ENCODE measurements around the gene CCDC30.
"Not testable (repeated sequence)": the region's sequence is repeated elsewhere in the genome, so short reads cannot be mapped to it uniquely, and the experiment has no call there.

The CCDC30 gene

GRCh38 chr1:42453386-42453785 lies 9.7 kb upstream of the CCDC30 start:
- no peak for DNase-seq

DNA sequence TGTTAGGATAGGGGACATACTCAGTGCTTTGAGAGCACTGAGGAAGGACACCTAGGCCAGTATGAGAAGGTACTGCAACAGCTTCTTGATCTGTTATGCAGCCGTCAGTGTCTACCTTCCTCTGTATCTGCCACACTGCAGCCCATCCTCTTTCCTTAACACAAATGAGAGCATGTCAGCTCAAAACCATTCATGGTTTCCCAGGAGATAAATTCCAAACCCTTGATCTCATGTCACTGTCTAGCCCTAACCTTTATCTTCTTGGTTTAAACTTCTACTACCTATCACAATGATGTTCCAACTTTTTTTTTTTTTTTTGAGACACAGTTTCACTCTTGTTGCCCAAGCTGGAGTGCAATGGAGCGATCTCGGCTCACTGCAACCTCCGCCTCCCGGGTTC lies 8.7 kb upstream of the CCDC30 start:
- no peak for DNase-seq

DNA sequence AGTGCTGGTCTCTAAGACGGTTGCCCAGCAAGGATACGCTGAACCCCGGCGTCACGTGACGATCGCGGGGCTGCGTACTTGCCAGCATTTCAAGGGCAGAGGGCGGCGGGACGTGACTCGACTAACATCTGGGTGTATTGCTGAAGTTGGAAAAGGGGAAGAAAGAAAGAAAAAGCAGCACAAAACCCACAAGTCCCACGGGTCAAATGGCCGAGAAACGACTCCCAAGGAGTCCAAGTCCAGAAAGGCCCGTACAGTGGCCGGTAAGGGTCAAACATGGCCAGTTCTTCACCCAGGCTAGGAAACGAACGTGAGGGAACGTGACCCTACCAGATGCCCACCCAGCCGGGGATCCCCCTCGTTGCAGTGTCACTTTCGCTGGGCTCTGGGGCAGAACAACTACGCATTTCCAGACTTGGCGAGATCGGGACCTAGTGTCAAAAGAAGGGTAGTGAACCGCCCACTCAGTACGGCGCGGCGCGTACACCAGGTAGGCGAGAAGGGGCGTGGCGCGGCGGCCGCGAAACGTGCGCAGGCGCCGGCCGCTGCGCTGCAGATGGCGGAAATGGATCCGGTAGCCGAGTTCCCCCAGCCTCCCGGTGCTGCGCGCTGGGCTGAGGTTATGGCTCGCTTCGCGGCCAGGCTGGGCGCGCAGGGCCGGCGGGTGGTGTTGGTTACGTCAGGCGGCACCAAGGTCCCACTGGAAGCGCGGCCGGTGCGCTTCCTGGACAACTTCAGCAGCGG lies 6.9 kb upstream of the CCDC30 start, which contains the start of the genes PPCS and ZMYND12:
TSS of gene PPCS (plus strand) at position 534 of the 744 bp plus-strand sequence. CDS start at position 557, 23 bp downstream.
TSS of gene ZMYND12 (minus strand) at position 13 of the 744 bp plus-strand sequence. CDS start 25 bp downstream, outside the sequence.
- peak; percentile 97 for DNase-seq

GRCh38 chr1:42456754-42457089 lies 6.4 kb upstream of the CCDC30 start:
- no peak for DNase-seq

DNA sequence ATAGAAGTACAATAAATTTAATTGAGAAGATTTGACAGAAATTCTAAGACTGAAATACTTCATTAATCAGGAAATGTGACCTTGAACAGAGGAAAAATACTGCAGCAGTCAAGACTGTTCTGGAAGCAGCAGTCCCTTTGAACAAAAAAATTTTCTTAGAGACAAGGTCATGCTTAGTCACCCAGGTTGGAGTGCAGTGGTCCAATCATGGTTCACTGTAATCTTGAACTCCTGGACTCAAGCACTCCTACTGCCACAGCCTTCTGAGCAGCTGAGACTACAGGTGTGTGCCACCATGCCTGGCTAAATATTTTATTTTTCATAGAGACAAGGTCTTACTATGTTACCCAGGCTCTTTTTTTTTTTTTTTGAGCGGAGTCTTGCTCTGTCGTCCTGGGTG lies 1.9 kb upstream of the CCDC30 start:
- no peak for DNase-seq

GRCh38 chr1:42463921-42464320 lies 835 bp downstream of the CCDC30 start:
- no peak for DNase-seq

GRCh38 chr1:42466030-42466429 lies 2.9 kb downstream of the CCDC30 start:
- DNase-seq = no peak

GRCh38 chr1:42469727-42470126 lies 6.6 kb downstream of the CCDC30 start:
- DNase-seq = no peak

DNA sequence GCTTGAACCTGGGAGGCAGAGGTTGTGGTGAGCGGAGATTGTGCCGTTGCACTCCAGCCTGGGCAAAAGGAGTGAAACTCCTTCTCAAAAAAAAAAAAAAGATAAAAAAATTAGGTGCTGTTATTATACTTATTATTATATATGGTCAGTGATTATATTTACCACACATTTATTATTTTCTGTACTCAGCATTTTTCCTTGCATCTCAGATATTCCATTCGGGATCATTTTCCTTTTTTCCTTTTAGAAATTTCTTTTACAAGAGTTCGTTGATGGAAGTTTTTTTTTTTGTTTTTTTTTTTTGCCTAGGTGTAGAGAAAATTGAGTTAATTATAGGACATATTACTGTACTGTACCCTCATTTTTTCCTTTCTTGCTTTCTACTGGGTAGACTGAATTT lies 13.5 kb downstream of the CCDC30 start:
- no peak for DNase-seq

DNA sequence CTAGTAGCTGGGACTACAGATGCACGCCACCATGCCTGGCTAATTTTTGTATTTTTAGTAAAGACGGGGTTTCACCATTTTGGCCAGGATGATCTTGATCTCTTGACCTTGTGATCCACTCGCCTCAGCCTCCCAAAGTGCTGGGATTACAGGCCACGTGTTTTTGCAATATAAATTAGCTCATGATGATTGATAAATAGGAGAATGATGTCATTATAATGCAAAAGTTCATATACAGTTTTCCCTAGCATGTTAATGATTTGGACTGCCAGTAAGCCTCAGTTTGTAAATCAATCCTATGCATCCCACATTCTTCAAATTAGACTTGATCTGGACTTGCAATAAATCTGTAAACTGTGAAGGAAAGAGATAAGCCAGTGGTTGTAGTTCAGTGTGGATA lies 14.3 kb downstream of the CCDC30 start:
- not testable (repeated sequence) for DNase-seq

- no peak for DNase-seq
Measured at GRCh38 chr1:42477775-42478174, 14.7 kb downstream of the CCDC30 start.

DNA sequence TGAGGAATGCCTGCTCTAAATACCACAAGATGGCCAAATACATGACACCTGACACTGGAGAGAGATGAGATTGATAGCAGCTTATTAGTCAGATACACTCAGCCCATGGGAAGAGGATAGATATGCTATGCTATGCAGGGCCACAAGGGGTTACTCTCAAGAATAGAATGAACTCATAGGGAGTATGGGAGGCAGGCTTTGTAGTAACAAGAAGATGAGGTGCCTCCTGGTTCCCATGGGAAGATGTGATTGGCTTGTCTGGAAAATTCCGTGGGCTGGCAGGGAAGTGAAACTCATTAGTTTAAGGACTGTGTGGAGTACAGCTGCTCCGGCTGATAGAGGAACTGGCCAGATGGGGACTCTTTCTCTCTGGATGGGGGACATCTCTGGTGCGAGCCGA lies 16.5 kb downstream of the CCDC30 start:
- peak; percentile 62 for DNase-seq

DNA sequence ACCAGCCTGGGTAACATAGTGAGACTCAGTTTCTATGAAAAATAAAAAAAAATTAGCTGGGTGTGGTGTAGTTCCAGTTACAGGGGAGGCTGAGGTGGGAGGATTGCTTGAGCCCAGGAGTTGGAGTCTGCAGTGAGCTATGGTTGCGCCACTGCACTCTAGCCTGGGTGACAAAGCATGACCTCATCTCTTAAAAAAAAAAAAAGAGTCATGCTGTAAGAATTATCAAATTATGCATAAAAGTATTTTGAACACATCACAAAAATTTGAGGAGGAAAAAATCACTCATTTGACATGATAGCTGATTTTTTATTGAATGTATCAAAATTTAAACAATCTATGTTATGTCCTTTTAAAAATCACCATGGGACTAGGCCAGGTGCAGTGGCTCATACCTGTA lies 17.8 kb downstream of the CCDC30 start:
- no peak for DNase-seq

DNA sequence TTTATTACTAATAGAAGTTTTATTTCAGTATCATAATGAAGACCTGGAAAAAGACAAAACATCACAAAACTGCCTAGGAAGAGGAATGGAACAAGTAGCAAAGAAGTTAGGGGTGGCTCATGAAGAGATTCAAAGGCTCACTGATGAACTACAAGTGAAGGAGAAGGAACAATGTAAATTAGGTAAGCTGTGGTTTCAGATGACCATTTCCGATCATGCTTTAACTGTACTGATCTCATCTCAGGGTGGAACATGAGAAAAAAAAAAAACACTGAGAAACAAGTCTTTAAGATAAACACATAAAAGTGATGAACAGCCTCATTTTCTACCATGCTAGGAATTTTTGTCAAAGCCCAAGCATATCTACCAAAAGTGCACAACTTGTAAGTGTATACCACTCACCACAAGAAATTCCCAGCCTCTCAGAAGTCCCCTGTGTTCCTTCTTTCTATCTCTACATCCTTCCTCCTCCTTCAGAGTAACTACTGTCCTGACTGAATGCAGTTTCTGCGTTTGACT lies 19.6 kb downstream of the CCDC30 start:
- DNase-seq = no peak

DNA sequence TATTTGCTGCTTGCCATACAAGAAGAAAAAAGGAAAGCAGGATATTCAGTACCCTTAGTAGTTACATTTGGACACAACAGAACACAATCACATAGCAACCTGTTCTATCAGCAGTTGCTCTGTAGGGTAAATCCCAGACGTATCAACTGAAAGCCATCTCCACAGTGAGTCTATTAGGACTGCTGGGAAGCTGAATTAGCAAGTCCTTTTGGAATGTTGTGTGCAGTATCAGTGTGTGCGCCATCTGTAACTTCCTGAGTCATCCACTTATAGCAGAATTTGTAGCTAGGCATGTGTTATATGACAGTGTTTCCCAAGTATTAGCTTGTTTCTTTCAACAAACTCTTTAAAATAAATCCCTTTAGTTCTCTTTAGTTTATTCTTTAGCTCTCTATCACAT lies 21.3 kb downstream of the CCDC30 start:
- DNase-seq = peak; percentile 12

- no peak for DNase-seq
Measured at GRCh38 chr1:42490237-42490636, 27.2 kb downstream of the CCDC30 start.

DNA sequence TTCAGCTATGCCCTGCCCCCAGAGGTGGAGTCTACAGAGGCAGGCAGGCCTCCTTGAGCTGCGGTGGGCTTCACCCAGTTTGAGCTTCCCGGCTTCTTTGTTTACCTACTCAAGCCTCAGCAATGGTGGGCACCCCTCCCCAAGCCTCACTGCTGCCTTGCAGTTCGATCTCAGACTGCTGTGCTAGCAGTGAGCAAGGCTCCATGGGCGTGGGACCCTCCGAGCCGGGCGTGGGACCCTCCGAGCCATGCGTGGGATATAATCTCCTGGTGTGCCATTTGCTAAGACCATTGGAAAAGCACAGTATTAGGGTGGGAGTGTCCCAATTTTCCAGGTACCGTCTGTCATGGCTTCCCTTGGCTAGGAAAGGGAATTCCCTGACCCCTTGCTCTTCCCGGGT lies 38.9 kb downstream of the CCDC30 start:
- DNase-seq = not testable (repeated sequence)

GRCh38 chr1:42504535-42505128 lies 41.5 kb downstream of the CCDC30 start:
- DNase-seq = no peak

- no peak for DNase-seq
Measured at GRCh38 chr1:42506576-42506975, 43.5 kb downstream of the CCDC30 start.

GRCh38 chr1:42511581-42512155 lies 48.6 kb downstream of the CCDC30 start:
- not testable (repeated sequence) for DNase-seq

GRCh38 chr1:42518908-42519307 lies 55.8 kb downstream of the CCDC30 start:
- peak; percentile 15 for DNase-seq

- no peak for DNase-seq
Measured at GRCh38 chr1:42523171-42523570, 60.1 kb downstream of the CCDC30 start.

DNA sequence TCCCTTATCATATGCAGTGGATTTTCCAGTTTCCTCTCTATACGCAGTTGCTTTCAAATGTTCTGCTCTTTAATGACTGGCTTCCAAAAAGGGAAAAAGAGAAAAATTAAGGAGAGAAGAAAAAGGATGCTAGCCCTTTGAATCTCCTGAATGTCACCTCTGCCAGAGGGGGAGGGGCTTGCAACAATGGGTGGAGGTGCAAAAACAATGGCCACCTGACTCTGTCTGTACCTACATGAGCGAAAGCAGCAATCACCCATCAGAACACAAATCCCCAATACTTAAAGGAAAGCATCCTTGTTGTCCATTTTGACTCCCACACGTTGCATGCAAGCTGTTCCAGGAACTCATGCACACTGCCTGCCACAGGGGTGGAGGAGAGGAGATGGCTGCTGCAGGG lies 61.2 kb downstream of the CCDC30 start:
- DNase-seq = no peak

DNA sequence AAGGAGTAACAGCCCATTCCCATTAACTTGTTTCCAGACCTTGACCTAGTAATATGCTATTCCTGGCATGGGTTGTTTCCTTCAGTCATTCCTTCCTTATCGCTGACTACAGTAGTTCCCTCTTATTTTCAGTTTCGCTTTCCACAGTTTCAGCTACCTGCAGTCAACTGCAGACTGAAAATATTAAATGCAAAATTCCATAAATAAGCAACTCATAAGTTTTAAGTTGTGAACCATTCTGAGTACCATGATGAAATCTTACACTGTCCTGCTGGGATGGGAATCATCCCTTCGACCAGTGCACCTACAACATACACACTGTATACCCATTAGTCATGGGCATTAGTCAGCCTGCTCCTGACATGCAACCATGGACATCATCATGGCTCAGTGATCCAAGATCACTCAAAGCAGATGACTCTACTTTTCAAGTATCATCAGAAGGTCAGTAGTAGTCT lies 66.7 kb downstream of the CCDC30 start:
- no peak for DNase-seq
